ENCODE results near the gene SOD3. TPM values are rescaled to one million over a fixed set of nuclear protein-coding genes. Genes with fewer than 3 reads are reported as not detected.

SOD3 gene
- total and polyA plus RNA-seq, 2 of the 8 experiments (the other 6 are each of a cell fraction or from before 2014, with no cell fraction given): 4.9 TPM

DNA sequence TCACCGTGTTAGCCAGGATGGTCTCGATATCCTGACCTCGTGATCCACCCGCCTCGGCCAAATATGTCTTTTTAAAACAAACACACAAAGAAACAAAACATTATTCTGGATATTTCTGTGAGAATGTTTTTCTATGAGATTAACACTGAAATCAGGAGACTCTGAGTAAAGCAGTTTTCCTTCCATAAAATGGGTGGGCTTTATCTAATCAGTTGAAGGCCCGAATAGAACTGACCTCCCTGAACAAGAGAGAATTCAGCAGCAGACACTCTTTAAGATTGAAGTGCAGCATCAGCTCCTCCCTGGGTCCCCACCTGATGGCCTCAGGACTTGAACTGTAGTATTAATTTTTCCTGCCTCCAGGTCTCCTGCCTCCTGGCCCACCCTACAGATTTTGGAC, 22.4 kb upstream of the SOD3 start:
- H3K27ac ChIP-seq (ENCODE audit: low read depth, low read length): no peak overlapping the region
- no peaks in the 10 kb centered on the region for H3K79me2 ChIP-seq (ENCODE audit: control insufficient read depth in 1 of 2, insufficient read depth in 2 of 2, low read length in 2 of 2)
- 95% methylated on average over 6 of the region's 6 CpGs; no CpG with 5 or more reads in 1 of the 2 experiments for WGBS, 2 experiments (ENCODE audit: extremely low coverage in 1 of 2, insufficient coverage in 1 of 2, insufficient read length in 1 of 2, insufficient replicate concordance in 2 of 2, low coverage in 1 of 2, low lambda C conversion rate in 2 of 2, missing lambda C conversion rate in 1 of 2)
- POLR2A ChIA-PET (ENCODE audit: partially characterized antibody): interaction anchor here (1.0 kb wide), 1 partner anchor 45 kb away, joined by 3 read pairs; no protein-coding TSS in a partner anchor
- no peak overlapping the region for H3K18ac ChIP-seq (ENCODE audit: extremely low read depth, low read length)
- H3K23me2 ChIP-seq (ENCODE audit: low read depth, low read length): no peaks in the 10 kb centered on the region
- no peaks in the 10 kb centered on the region for H3K36me3 ChIP-seq (ENCODE audit: control insufficient read depth in 2 of 4, insufficient read depth in 4 of 4, low read length in 3 of 4)
- H2AK5ac ChIP-seq (ENCODE audit: low read depth, low read length): no peak overlapping the region
- no peak overlapping the region for H4K91ac ChIP-seq (replicated peaks; ENCODE audit: insufficient read length, low read length)
- no peak overlapping the region for H2AFZ ChIP-seq (ENCODE audit: low read length)
- no peak overlapping the region for H2BK15ac ChIP-seq (ENCODE audit: low read length)
- no peak for DNase-seq (ENCODE audit: low read depth in 1 of 2, low spot score in 2 of 2)
- no peak overlapping the region for H3K4me3 ChIP-seq (ENCODE audit: extremely low read depth in 1 of 4, insufficient read depth in 2 of 4, low read depth in 3 of 4, low read length in 4 of 4)
- no peak overlapping the region for H3K4ac ChIP-seq (replicated peaks; ENCODE audit: insufficient read length, low read depth, low read length)
- H4K8ac ChIP-seq (ENCODE audit: extremely low read depth, insufficient read depth, low read length): no peak overlapping the region
- no peak for TF ChIP-seq EP300 (IDR thresholded peaks at IDR 0.05; ENCODE audit: borderline replicate concordance in 1 of 2, low read depth in 2 of 2, low read length in 2 of 2)
- TF ChIP-seq MAFK (IDR thresholded peaks at IDR 0.05; ENCODE audit: low read depth, low read length): no peak
- TF ChIP-seq RAD21 (IDR thresholded peaks at IDR 0.05 in 1 of 2, conservative IDR thresholded peaks at IDR 0.05 in 1 of 2; ENCODE audit: low read depth in 2 of 2, low read length in 2 of 2): no peak
- TF ChIP-seq RBBP5 (IDR thresholded peaks at IDR 0.05; ENCODE audit: borderline replicate concordance, low read depth, low read length): no peak
- no peak for TF ChIP-seq NRF1 (IDR thresholded peaks at IDR 0.05; ENCODE audit: low read depth, low read length)
- no peak for TF ChIP-seq SP4 (IDR thresholded peaks at IDR 0.05; ENCODE audit: low read length)
- no peak for TF ChIP-seq POU5F1 (IDR thresholded peaks at IDR 0.05; ENCODE audit: low read depth, low read length)
- no peak for TF ChIP-seq CBX5 (IDR thresholded peaks at IDR 0.05; ENCODE audit: low read depth, low read length)
- TF ChIP-seq HDAC6 (IDR thresholded peaks at IDR 0.05; ENCODE audit: low read depth, low read length): no peak
- TF ChIP-seq EGR1 (IDR thresholded peaks at IDR 0.05; ENCODE audit: borderline replicate concordance, low read depth, low read length): no peak
- TF ChIP-seq SUZ12 (IDR thresholded peaks at IDR 0.05; ENCODE audit: low read length): no peak
- H3K56ac ChIP-seq (replicated peaks; ENCODE audit: insufficient read length, low read depth, low read length): no peak overlapping the region
- no peak overlapping the region for H2BK5ac ChIP-seq (ENCODE audit: low read depth, low read length)
- H3K4me2 ChIP-seq (ENCODE audit: insufficient read depth in 1 of 2, low read depth in 2 of 2, low read length in 2 of 2): no peak overlapping the region
- H3K23ac ChIP-seq (ENCODE audit: insufficient read length): no peak overlapping the region
- H3K4me1 ChIP-seq (replicated peaks in 1 of 4; ENCODE audit: control insufficient read depth in 3 of 4, insufficient read depth in 4 of 4, low read length in 3 of 4): peaks cover 0 to 4% (median 2%) of the 10 kb centered on the region in 4 experiments; a peak in 2 of 7 replicates
- no peak overlapping the region for H2BK120ac ChIP-seq (replicated peaks; ENCODE audit: low read depth, low read length)
- H2BK20ac ChIP-seq (ENCODE audit: low read length): no peak overlapping the region
- no peak for FAIRE-seq
- H4K5ac ChIP-seq (ENCODE audit: insufficient read length, low read depth, low read length): no peak overlapping the region
- H3K79me1 ChIP-seq (ENCODE audit: low read depth, low read length): no peaks in the 10 kb centered on the region
- H3K9me3 ChIP-seq (ENCODE audit: insufficient read depth in 2 of 2, low read depth in 1 of 2, low read length in 1 of 2): no peaks in the 10 kb centered on the region
- H3K27me3 ChIP-seq (replicated peaks in 1 of 4; ENCODE audit: control insufficient read depth in 3 of 4, extremely low read depth in 1 of 4, insufficient read depth in 3 of 4, low read length in 3 of 4): no peaks in the 10 kb centered on the region
- H2BK12ac ChIP-seq (ENCODE audit: low read depth, low read length): no peak overlapping the region
- H3K14ac ChIP-seq (ENCODE audit: insufficient read length): no peak overlapping the region
- H3K9ac ChIP-seq (replicated peaks in 1 of 4; ENCODE audit: extremely low read depth in 1 of 4, low read depth in 3 of 4, low read length in 3 of 4): no peak overlapping the region
- CTCF ChIA-PET (ENCODE audit: partially characterized antibody): interaction anchor here (0.9 to 2.1 kb wide), 2 partner anchors 19 to 21 kb away, joined by 3 to 9 read pairs; no protein-coding TSS in a partner anchor
- H4K20me1 ChIP-seq (replicated peaks in 1 of 2; ENCODE audit: control insufficient read depth in 1 of 2, insufficient read depth in 2 of 2, low read length in 2 of 2): no peaks in the 10 kb centered on the region
